ENCODE results near the gene TRIM33. TPM values are rescaled to one million over a fixed set of nuclear protein-coding genes. Genes with fewer than 3 reads are reported as not detected.

Gene TRIM33
- 10 to 100 TPM; 41.5 to 98.2 (median 52.0) TPM for total RNA-seq

DNA sequence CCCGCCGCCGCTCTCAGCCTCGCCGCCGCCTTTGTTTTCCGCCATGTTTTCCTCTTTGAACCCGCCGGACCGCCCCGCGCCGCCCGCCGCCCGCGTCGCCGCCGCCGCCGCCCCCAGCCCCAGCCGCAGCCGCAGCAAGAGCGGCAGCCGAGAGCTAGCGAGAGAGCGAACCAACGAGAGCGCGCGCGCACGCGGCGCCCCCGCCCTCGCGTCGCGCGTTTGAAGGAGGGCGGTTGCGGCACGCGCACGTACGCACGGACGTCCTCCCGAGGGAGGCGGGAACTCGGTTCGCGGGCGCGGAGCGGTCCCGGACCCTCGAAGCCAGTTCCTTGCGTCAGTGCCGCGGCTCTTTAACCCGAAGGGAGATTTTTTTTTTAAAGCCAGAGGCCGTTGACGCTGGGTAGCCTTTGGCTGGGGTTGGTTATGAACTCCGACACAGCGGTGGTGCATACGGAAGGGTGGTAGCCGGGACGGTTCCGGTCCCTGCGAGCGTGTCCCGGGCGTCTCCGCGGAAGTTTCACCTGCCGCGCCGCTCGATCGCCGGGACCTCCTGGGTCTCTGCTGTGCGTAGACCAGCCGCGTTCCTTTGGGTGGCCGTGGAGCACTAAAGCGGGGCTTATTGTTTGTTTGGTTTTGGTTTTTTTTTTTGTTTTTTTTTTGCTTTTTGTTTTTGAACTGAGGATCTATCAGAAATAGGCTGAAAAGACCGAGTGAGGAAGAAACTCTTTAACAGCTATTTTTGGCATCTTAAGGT, at the start of gene TRIM33:
TRIM33 (minus strand) TSS at position 172 of the 754 bp plus-strand sequence; CDS start at position 45, 127 bp downstream.
- no peaks in the 10 kb centered on the region for H3K27me3 ChIP-seq
- no peaks in the 10 kb centered on the region for H3K36me3 ChIP-seq
- H3K4me3 ChIP-seq, result peak within 1 kb of the TSS; percentile 75 to 98 (median 95)
- H3K9me3 ChIP-seq, result no peaks in the 10 kb centered on the region
- TF ChIP-seq, protein P1, sequence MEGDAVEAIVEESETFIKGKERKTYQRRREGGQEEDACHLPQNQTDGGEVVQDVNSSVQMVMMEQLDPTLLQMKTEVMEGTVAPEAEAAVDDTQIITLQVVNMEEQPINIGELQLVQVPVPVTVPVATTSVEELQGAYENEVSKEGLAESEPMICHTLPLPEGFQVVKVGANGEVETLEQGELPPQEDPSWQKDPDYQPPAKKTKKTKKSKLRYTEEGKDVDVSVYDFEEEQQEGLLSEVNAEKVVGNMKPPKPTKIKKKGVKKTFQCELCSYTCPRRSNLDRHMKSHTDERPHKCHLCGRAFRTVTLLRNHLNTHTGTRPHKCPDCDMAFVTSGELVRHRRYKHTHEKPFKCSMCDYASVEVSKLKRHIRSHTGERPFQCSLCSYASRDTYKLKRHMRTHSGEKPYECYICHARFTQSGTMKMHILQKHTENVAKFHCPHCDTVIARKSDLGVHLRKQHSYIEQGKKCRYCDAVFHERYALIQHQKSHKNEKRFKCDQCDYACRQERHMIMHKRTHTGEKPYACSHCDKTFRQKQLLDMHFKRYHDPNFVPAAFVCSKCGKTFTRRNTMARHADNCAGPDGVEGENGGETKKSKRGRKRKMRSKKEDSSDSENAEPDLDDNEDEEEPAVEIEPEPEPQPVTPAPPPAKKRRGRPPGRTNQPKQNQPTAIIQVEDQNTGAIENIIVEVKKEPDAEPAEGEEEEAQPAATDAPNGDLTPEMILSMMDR (IDR thresholded peaks at IDR 0.05), result peak in 1 of 6 experiments; percentile 12
- peak; percentile 78 to 85 for TF ChIP-seq POLR2A (IDR thresholded peaks at IDR 0.05)
- H3K4me1 ChIP-seq, result peaks cover 3 to 34% (median 13%) of the 10 kb centered on the region in 4 donors
- peak within 1 kb of the TSS; percentile 93 to 97 (median 94) for H3K27ac ChIP-seq
- peak; percentile 81 to 96 (median 94) for DNase-seq

GRCh38 chr1:114559356-114559755, 48.4 kb upstream of the TRIM33 start:
- TF ChIP-seq, protein P1 (IDR thresholded peaks at IDR 0.05), result no peak
- TF ChIP-seq POLR2A (IDR thresholded peaks at IDR 0.05), result no peak
- no peak for DNase-seq
- no peaks in the 10 kb centered on the region for H3K4me1 ChIP-seq
- no peak overlapping the region for H3K27ac ChIP-seq
- no peaks in the 10 kb centered on the region for H3K36me3 ChIP-seq
- no peak overlapping the region for H3K4me3 ChIP-seq
- H3K9me3 ChIP-seq, result no peaks in the 10 kb centered on the region
- no peaks in the 10 kb centered on the region for H3K27me3 ChIP-seq

GRCh38 chr1:114558544-114558943, 47.5 kb upstream of the TRIM33 start:
- no peaks in the 10 kb centered on the region for H3K27me3 ChIP-seq
- DNase-seq, result no peak
- no peak overlapping the region for H3K4me3 ChIP-seq
- H3K36me3 ChIP-seq, result no peaks in the 10 kb centered on the region
- no peaks in the 10 kb centered on the region for H3K4me1 ChIP-seq
- H3K27ac ChIP-seq, result no peak overlapping the region
- no peaks in the 10 kb centered on the region for H3K9me3 ChIP-seq
- no peak for TF ChIP-seq POLR2A (IDR thresholded peaks at IDR 0.05)
- TF ChIP-seq, protein P1 (IDR thresholded peaks at IDR 0.05), result peak in 4 of 6 experiments; percentile 34 to 47 (median 45)

- TF ChIP-seq POLR2A (IDR thresholded peaks at IDR 0.05), result no peak
- TF ChIP-seq, protein P1 (IDR thresholded peaks at IDR 0.05), result no peak
- H3K27me3 ChIP-seq, result no peaks in the 10 kb centered on the region
- no peak overlapping the region for H3K4me3 ChIP-seq
- no peak for DNase-seq
- no peak overlapping the region for H3K27ac ChIP-seq
- H3K36me3 ChIP-seq, result no peaks in the 10 kb centered on the region
- no peaks in the 10 kb centered on the region for H3K9me3 ChIP-seq
- H3K4me1 ChIP-seq, result no peaks in the 10 kb centered on the region
Observed at GRCh38 chr1:114554577-114554976, 43.6 kb upstream of the TRIM33 start.

DNA sequence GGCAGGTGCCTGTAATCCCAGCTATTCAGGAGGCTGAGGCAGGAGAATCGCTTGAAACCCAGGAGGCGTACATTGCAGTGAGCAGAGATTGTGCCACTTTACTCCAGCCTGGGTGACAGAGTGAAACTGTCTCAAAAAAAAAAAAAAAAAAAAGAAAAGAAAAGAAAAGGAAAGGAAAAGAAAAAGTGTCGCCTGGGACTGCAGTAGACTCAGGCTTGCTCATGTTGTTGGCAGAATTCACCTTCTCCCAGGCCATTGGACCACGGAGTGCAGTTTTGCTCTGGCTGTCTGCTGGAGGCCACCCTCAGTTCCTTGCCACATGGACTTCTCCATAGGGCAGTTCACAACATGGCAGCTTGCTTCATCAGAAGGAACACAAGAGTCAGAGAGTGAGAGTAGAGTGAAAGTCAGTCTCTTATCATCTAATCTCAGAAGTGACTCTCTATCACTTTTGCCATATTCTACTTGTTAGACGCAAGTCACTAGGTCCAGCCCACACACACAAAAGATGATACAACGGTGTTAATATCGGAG, 41.2 kb upstream of the TRIM33 start:
- no peak overlapping the region for H3K4me3 ChIP-seq
- H3K27ac ChIP-seq, result no peak overlapping the region
- no peak for DNase-seq
- no peaks in the 10 kb centered on the region for H3K9me3 ChIP-seq
- H3K27me3 ChIP-seq, result no peaks in the 10 kb centered on the region
- TF ChIP-seq POLR2A (IDR thresholded peaks at IDR 0.05), result no peak
- TF ChIP-seq, protein P1 (IDR thresholded peaks at IDR 0.05), result no peak
- no peaks in the 10 kb centered on the region for H3K36me3 ChIP-seq
- H3K4me1 ChIP-seq, result no peaks in the 10 kb centered on the region

Measured in Peyer's patch (tissue), 4 donors.